Endometrial microvascular endothelial cells (primary cell): ENCODE measurements around the gene CYBC1. TPM values are rescaled to one million over a fixed set of nuclear protein-coding genes. Genes with fewer than 3 reads are reported as not detected.
"Not testable (repeated sequence)": the region's sequence is repeated elsewhere in the genome, so short reads cannot be mapped to it uniquely, and the experiment has no call there.

ENCODE experiments used
- in situ Hi-C: cut with HindIII; loops from 2 replicates; pipeline ENCODE4 v1.10.0; 2017; ENCODE audit warnings: low sequenced_read_pairs, low pct_unique_long_range_greater_than_20kb; ENCODE audit errors: inconsistent ontology term
- total RNA-seq: library from RNA; depleted of rRNA; stranded (reverse); fragments of >200 nt; gene quantifications from one replicate; pipeline ENCODE4 v1.2.3, GENCODE V29; 2015; ENCODE audit errors: inconsistent ontology term

Gene CYBC1
- total RNA-seq, 1 donor from 2014 or later, result 91.5 TPM

DNA sequence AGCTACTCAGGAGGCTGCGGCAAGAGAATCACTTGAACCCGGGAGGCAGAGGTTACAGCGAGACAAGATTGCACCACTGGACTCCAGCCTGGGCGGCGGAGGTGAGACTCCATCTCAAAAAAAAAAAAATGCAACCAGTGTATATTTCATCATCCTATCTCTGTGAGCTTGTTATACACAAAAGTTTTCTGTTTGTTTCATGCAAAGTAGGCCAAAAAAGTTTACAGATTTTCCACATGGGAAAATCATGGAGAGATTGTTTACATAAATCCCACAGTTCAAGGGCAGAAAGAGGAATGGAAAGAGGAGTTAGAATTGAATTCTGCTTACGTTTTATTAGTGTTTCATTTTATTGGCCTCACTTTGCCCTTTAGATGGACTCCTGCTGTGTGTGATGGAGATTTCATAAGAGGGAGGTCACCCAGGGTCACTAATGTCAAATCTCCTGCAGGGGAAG, 32.7 kb upstream of the CYBC1 start:
- in situ Hi-C loops, result no loop called here

DNA sequence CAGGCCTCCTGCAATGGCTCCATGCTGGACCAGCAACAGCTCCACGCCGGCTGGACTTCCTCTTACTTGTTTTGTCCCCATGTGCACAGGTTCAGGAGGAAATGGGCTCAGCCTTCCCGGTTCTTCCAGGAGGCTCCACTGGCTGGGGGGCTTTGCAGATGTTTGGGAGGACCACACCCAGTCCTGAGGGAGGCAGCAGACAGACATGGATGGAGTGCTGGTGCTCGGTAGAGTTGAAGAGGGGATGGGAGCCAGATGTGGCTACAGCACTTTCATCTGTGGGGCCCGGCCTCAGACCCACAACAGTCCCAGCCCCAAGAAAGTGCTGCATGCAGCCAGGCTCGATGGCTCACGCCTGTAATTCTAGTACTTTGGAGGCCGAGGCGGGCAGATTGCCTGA, 29.8 kb upstream of the CYBC1 start:
- in situ Hi-C loops, result no loop called here

DNA sequence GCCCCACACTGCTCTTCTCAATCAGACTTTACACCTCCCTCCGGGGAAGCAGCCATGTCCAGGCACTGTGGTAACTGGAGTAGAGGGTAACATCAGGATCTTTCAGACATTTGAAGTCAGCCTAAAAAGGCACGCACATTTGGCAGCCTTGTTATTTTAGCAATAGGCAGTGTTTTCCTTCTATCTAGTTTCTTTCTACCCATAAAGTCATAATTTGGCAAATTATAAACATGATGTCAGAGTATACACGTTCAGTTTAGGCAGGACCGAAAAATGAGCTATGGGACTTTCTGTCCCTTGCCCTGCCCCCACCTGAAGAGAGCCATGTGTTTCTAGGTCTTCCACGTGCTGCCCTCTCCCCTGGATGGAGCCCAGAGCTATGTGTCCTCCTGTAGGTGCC, 29.1 kb upstream of the CYBC1 start:
- in situ Hi-C loops, result no loop called here

DNA sequence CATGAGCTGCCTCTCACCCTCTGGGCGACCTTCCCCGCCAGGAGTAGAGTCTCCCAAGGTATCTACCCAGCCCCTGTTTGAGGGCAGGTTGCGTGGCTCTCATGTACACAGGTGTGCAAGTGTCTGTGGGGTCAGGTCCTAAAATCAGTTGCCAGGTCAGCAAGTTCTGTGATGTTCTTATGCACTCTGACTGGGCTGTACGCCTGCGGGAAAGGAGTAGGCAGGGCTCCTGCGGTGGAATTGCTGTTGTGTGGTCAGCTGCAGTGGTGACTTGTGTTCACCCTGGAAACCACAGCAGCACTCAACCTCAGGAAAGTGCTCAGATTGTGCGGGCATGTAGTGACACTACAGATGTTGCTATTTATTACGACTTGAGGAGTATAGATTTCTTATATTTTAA, 27.4 kb upstream of the CYBC1 start:
- in situ Hi-C loops, result no loop called here

DNA sequence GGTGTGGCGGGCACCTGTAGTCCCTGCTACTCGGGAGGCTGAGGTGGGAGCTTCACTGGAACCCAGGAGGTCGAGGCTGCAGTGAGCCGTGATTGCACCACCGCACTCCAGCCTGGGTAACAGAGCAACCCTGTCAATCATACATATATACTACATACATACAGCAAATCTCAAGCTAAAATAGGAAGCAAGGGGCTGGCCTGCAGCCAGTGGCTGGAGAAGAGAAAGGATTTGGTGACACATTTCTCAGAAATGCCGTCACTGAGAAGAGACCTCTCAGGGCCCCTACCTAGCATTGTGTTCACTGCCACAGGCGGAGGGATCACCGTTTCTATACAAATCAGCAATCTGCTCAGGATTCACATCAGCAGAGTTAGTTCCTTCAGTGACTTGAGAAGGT, 24.9 kb upstream of the CYBC1 start:
- in situ Hi-C loops, result no loop called here

DNA sequence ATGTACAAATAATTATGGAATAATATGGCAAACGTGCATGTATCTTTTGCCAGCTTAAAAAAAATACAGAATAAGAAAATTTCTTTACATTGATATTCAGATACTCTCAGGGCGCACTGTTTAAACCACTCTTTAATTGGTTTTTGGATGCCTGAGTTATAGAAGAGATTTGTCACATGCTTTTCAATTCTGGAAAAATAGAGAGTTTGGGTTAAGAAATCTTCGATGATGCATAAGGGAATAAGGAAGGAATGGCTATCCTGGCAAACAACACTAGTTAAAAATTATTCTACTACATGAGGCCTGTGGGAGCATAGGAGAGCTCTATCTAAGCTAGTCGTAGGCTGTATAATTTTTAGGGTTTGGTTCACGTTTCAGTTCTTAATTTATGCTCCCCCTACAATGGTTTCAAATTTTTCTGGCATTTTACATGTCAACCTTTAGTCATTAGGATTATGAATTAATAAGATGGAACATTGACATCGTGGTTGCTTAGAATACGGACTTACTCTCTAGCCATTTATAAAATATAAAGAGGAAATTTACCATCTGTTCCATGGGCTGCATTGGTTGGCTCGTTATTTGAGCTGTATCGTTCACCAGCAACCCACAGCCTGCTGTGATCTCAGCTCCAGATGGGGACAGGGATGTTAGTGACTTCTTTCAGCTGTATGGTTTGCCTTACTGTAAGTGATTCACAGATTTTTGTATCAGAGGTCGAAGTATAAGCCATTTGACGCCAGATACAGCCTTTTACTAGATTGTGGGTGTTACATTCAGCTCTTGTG, 23.9 kb upstream of the CYBC1 start:
- in situ Hi-C loops, result no loop called here

DNA sequence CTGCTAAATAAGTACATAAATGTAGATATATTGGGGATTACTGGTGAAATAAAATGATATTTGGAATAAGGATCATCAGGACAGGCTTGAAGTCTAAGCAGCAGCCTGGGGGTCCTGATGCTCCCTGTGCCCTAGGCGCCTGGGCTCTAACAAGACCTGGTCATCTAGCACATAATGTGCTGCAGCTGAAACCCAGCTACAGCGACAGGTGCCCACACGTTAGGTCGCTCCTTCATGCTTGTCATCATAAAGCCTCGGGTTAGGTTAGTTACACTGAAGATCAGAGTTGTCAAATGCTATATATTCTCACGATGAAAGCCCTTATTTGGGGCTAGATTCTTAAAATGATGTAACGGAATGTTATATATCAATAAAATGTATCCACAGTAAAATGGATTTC, 19.5 kb upstream of the CYBC1 start:
- in situ Hi-C loops, result no loop called here

DNA sequence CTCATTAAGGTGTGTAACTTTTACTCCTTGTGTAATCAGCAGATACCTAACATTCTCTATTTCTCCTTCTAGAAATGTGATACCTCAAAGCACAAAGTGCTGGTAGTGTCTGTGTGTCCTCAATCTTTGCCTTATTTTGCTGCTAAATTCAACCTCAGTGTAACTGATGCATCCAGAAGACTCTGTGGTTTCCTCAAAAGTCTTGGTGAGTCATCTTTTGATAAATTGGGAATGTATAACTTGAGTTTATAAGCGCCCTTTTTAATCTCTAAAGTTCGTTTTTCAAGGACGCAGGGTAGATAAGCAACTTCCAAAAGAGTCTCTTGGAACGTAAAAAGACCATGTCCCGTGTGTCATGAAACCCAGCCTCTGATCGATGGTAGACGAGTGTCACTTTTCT, 18.1 kb upstream of the CYBC1 start:
- in situ Hi-C loops, result no loop called here

DNA sequence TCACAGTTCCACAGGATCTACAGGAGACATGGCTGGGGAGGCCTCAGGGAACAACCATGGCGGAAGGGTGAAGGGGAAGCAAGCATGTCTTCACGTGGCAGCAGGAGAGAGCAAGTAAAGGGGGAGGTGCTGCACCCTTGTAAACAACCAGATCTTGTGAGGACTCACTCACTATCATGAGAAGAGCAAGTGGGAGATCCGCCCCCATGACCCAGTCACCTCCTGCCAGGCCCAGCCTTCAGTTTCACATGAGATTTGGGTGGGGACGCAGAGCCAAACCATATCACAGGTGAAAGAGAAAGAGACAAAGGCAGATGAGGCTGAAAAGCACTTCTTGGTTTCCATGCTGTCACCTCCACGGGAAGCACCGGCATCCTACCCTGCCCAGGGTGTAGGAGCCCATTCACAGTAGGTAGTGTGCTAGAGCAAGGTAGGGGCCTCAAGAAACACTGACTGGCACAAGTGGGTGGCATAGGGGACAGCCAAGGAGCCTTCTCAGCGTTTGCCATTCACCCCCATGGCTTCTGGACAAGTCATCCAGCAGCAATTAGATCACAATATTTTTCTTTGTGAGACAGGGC, 14.6 kb upstream of the CYBC1 start:
- in situ Hi-C loops, result no loop called here

DNA sequence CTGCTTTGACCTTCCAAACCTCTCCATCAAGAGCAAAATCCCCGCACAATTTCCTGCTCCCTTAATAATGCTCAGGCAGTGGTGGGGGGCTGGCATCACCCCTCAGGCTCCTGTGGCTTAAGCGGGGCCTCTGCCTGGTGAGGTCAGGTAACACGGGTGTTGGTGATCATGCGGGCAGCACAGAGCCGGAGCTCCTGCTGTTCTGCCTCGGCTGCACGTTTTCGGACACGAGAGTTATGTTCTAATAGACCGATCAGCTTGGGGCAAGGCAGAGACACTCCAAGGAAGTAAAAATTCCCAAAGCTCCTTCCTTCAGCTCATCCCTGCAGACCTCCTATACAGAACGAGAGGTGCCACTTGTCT, 14.0 kb upstream of the CYBC1 start:
- in situ Hi-C loops, result no loop called here

DNA sequence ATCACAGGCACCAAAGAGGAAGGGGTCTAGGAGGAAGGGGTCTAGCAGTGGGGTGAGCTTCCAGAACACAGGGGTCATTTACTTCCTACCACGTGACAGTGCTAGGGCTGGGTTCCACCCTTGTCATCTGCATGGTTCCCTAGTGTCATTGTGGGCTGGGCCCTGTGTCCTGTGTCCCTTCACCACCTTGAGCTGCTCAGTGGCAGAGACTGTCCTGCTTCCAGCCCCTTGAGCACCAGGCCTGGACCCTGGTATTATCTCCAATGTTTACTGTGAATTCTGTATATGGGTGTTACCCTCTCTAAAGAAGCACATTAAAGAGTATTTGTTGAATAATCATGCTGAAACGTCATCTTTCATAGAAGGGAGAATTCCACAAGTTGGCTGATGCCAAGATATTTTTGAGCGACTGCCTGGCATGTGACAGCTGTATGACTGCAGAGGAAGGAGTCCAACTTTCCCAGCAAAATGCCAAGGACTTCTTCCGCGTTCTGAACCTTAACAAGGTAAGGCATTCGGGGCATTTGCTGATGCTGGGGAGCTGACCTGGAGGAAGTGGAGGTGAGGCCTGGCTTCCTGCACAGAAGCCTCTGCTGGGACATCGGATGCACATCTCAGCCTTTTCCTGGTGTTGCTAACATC, 13.5 kb upstream of the CYBC1 start:
- in situ Hi-C loops, result no loop called here

DNA sequence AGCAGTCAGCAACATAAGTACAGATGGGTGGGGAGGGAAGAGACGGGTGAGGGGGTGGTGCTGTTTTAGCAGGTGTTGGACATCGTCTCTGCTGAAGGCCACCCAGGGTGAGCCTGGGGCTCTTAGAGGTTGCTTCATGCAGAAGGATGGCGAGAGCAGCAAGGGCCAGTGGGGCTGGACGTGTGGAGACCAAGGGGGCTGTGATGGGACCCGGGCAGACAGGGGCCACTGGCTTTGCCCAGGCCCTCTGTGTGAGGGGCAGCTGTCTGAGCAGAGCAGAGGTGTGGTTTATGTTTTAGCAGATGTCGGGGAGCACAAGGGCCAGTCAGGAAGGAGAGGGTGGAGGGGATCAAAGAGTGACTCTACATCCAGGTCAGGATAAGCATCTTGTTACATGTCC, 12.8 kb upstream of the CYBC1 start:
- in situ Hi-C loops, result no loop called here

DNA sequence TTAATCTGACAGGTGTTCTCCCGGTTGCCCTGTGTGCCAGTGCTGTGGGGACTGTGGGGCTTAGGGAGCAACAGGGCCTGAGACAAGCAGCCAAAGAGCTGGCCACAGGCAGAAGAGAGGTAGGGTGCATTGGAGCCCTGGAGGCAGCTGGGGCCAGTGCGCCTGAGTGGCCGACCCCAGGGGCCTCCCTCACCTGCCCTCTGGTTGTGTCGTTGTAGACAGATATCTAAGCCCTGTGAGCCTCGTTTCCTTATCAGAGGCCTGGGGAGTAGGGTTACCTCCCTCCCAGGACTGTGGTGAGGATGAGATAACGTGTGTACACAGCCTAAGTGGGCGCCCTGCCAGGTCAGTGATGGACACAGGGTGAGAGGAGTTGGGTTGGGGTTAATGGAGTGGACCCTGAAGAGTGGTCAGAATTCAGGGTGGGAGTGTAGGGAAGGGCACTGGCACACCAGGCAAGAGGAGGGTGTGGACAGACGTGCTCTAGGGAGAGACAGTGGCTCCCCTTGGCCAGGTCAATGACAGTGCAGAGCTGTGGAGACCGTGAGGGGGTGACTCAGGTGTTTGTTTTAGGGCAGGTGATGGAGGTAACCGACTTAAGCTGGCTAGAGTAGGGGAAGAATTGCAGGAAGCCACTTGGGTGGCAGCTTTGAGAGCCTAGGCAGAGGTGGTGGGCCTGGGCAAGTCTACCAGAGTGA, 11.4 kb upstream of the CYBC1 start:
- in situ Hi-C loops, result no loop called here

DNA sequence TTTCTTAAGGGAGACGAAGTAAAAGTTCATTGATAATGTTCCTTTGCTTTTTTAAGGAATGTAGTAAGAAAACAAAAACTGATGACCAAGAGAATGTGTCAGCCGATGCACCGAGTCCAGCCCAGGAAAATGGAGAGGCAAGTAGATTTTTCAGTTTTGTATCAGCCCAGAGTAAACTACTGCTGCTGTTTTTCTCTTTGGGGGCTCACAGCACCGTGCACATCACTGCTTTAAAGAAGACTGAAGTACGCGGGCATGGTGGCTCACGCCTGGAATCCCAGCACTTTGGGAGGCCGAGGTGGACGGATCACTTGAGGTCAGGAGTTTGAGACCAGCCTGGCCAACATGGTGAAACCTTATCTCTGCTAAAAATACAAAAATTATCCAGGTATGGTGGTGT, 9.4 kb upstream of the CYBC1 start:
- in situ Hi-C loops, result not testable (repeated sequence)

DNA sequence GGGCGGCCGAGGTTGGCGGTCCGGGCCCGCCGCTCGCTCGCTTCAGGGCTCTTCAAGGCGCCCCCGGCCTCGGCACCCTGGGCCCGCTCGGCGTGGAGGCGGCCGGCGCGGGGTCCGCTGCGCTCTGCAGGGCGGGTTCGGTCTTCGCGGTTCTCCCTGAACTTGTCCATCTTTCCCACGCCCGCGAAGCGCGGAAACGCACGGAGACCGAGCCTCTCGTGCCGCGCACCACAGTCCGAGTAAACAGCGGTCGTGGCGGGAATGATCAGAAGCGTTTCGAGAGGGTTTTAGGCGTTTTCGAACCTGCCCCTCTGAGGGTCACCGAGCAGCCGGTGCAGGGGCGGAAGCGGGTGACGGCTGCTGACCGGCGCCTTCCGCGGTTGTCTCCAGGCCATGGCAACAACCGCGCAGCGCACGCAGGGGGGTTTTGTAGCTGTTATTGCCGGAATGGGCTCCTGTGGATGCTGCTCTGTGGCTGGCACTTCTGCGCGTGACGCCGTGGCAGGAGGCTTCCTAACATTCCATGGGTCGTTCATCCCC, 8.4 kb upstream of the CYBC1 start:
- in situ Hi-C loops, result no loop called here

DNA sequence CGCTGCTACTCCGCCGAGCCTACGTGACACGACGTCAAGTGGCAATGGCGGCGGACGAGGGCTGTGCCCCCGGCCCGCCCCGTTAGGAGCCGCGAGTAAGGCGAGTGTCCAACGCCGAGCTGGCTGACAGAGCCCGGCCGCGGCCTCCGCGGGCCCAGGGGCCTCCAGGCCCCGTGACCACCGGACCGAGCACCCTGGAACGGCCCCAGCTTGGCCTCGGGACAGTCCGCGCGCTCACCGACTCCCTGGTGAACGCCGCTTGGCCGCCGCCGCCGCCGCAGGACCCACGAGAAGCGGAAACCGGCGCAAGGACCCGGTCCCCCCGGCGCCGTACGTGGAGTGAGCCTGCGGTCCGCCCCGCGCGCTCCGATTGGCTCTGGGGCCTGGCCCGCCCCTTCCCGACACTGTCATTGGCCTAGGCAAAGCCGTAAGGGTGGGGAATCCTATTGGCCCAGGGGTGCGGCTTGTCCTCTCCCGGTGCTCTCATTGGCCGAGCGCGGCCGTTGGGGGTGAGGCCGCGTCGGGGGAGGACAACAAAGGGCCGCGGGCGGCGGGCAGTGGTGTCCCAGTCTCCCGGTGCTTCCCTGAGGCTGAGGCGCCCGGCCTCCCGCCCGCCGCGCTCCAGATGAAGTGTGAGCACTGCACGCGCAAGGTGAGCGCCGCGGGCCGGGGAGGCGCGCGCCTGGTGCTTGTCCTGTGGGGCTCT, 7.8 kb upstream of the CYBC1 start, which contains the start of gene NARF:
Gene NARF (plus strand): TSS at position 563 of the 706 bp plus-strand sequence. CDS start 63 bp downstream, at position 626.
- in situ Hi-C loops, result no loop called here

DNA sequence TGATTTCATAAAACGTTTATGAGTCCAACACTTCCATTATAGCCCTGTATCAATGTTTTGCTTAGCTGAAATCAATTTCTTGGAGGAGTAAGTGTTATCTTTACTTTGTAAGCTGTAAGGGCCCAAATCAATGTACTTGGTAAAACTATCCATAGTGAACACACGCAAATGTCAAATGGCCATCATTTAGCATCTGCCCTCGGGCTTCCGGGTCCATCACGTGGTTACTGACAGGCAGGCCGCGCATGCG, 7.3 kb upstream of the CYBC1 start:
- in situ Hi-C loops, result no loop called here

DNA sequence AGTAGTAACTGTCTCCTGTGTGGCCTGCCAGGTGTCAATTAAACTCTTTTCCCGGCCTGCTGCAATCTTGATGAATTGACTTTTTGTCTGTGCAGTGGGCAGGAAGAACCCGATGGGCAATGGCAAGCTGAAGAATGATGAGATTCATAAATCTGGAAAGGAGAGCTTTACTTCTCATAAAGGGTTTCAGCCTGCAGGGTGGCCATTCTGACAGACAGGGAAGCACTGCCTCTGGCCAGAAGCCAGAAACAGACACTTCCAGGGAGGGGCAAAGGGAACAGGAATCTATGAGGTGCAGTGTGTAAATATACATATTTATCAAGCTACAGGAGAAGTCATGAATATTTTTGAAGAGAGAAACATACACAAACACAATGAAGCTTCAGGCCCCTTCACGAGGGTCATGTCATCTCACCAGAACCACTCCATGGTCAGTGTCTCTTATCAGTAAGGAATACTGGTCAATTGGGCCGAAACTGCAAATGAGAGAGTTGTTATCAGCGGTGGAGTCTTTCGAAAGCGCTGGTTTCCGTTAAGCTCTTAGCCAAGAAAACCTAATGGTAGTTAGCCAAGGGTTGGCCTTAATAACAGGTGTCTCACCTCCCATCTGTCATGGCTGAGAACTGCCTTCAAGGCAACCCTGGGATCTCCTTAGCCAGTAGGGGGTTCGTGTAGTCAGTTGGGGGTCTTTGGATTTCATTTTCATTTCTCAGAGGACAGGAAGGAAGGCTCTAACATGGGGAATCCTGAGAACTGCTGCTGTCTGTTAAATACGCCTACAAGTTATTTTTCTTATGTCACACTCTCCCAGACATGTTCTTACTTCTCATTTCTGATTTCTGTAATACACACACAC, 6.7 kb upstream of the CYBC1 start:
- in situ Hi-C loops, result no loop called here
